ENCODE results near the gene GRAMD1A.

GRAMD1A gene

GRCh38 chr19:35058370-35058769, 58.2 kb downstream of the GRAMD1A start:
- DNase-seq (ENCODE audit: low read depth), result no peak
- TF ChIP-seq CTCF (conservative IDR thresholded peaks at IDR 0.05; ENCODE audit: control insufficient read depth, insufficient read depth, low read depth, low read length), result no peak
- no peak overlapping the region for H3K4me3 ChIP-seq (ENCODE audit: control insufficient read depth, low read depth, low read length)

- no peak for TF ChIP-seq CTCF (conservative IDR thresholded peaks at IDR 0.05; ENCODE audit: control insufficient read depth, insufficient read depth, low read depth, low read length)
- no peak for DNase-seq (ENCODE audit: low read depth)
- no peak overlapping the region for H3K4me3 ChIP-seq (ENCODE audit: control insufficient read depth, low read depth, low read length)
Observed at GRCh38 chr19:35059006-35059798, 59.1 kb downstream of the GRAMD1A start.

GRCh38 chr19:35059799-35060091, 59.6 kb downstream of the GRAMD1A start:
- no peak for DNase-seq (ENCODE audit: low read depth)
- no peak for TF ChIP-seq CTCF (conservative IDR thresholded peaks at IDR 0.05; ENCODE audit: control insufficient read depth, insufficient read depth, low read depth, low read length)
- H3K4me3 ChIP-seq (ENCODE audit: control insufficient read depth, low read depth, low read length), result no peak overlapping the region

- TF ChIP-seq CTCF (conservative IDR thresholded peaks at IDR 0.05; ENCODE audit: control insufficient read depth, insufficient read depth, low read depth, low read length), result no peak
- no peak for DNase-seq (ENCODE audit: low read depth)
Observed at GRCh38 chr19:35060160-35060855, 60.2 kb downstream of the GRAMD1A start.

GRCh38 chr19:35061583-35062373, 61.7 kb downstream of the GRAMD1A start:
- H3K4me3 ChIP-seq (ENCODE audit: control insufficient read depth, low read depth, low read length), result no peak overlapping the region
- peak; percentile 19 for DNase-seq (ENCODE audit: low read depth)
- TF ChIP-seq CTCF (conservative IDR thresholded peaks at IDR 0.05; ENCODE audit: control insufficient read depth, insufficient read depth, low read depth, low read length), result no peak

More at GRCh38 chr19:35060160-35060855, 60.2 kb downstream of the GRAMD1A start:
- no peak overlapping the region for H3K4me3 ChIP-seq (ENCODE audit: control insufficient read depth, low read depth, low read length)

GRCh38 chr19:35062942-35063341, 62.8 kb downstream of the GRAMD1A start:
- no peak for TF ChIP-seq CTCF (conservative IDR thresholded peaks at IDR 0.05; ENCODE audit: control insufficient read depth, insufficient read depth, low read depth, low read length)
- no peak overlapping the region for H3K4me3 ChIP-seq (ENCODE audit: control insufficient read depth, low read depth, low read length)
- DNase-seq (ENCODE audit: low read depth), result no peak

All from fibroblast of mammary gland (primary cell).